A549 (cell line): ENCODE measurements around the gene POLR2I. TPM values are rescaled to one million over a fixed set of nuclear protein-coding genes. Genes with fewer than 3 reads are reported as not detected.

Experiments used
- ATAC-seq, 2 experiments: fragments of 200-7000 bp in 1 of 2; fragments of >200 bp in 1 of 2; cut with Nextera tagmentation in 1 of 2; cut with Tn5 transposase in 1 of 2; 3 replicates each; pipeline versions ENCODE4 v1.8.0 to v1.9.1; 2018 to 2020; ENCODE audit warnings: mild to moderate bottlenecking in 1 of 2, moderate library complexity in 1 of 2
- CTCF ChIA-PET: fragments of 300-600 bp; sonication (Branson Sonifier 250); formaldehyde crosslinking; extraction: SDS; loops from one replicate; lab custom pipeline; 2021; ENCODE audit warnings: antibody characterized with exemption, inconsistent platforms; lab: Yijun Ruan, JAX
- POLR2A ChIA-PET: fragments of 350-600 bp; formaldehyde crosslinking; extraction: SDS; loops from one replicate; lab custom pipeline; 2021; ENCODE audit warnings: antibody characterized with exemption, inconsistent platforms; lab: Yijun Ruan, JAX
- DNase-seq, 2 experiments: peaks; one replicate each; pipeline versions ENCODE4 v3.0.0 to v3.0.0-alpha.2; 2011 to 2016; ENCODE audit warnings: low read depth in 1 of 2, low spot score in 1 of 2
- FAIRE-seq: peaks from 2 replicates; lab custom pipeline; 2011; peaks lifted over from hg19 to GRCh38; lab: Jason Lieb, UNC
- H3K27ac ChIP-seq, 2 experiments: fragments of >200 bp; sonication (Bioruptor Twin); formaldehyde crosslinking; 3 replicates each; pipeline ENCODE4 v1.5.1; 2016 to 2017
- H3K4me1 ChIP-seq: fragments of >200 bp; sonication (Bioruptor Twin); formaldehyde crosslinking; 3 replicates; pipeline ENCODE4 v1.6.1; 2016
- H3K4me2 ChIP-seq: fragments of >200 bp; sonication (Bioruptor Twin); formaldehyde crosslinking; 3 replicates; pipeline ENCODE4 v1.6.1; 2016
- H3K4me3 ChIP-seq: fragments of >200 bp; sonication (Bioruptor Twin); formaldehyde crosslinking; 3 replicates; pipeline ENCODE4 v1.5.1; 2016
- H3K9me3 ChIP-seq: fragments of >200 bp; sonication (Bioruptor Twin); formaldehyde crosslinking; 3 replicates; pipeline ENCODE4 v1.6.1; 2016
- CBX2 ChIP-seq: fragments of 200-600 bp; sonication (generic); IDR thresholded peaks from 2 replicates; pipeline ENCODE4 v1.6.1; 2016; ENCODE audit warnings: low read depth, mild to moderate bottlenecking, borderline replicate concordance
- CBX8 ChIP-seq: fragments of 200-600 bp; sonication (generic); IDR thresholded peaks from 2 replicates; pipeline ENCODE4 v1.6.1; 2016
- CEBPB ChIP-seq, 2 experiments: fragments of >200 bp in 1 of 2; sonication (Bioruptor Twin) in 1 of 2; formaldehyde crosslinking in 1 of 2; IDR thresholded peaks; 2 replicates each; pipeline ENCODE4 v1.6.1; 2012 to 2016
- EHMT2 ChIP-seq: fragments of 200-600 bp; sonication (generic); IDR thresholded peaks from 2 replicates; pipeline ENCODE4 v1.6.1; 2016; ENCODE audit warnings: antibody characterized with exemption, low read depth, mild to moderate bottlenecking, moderate library complexity
- ESRRA ChIP-seq: fragments of 150-350 bp; IDR thresholded peaks from 2 replicates; pipeline ENCODE4 v1.6.1; 2014; ENCODE audit warnings: mild to moderate bottlenecking, low read length, borderline replicate concordance
- FOSL2 ChIP-seq, 2 experiments: fragments of 450-650 bp in 1 of 2; fragments of >200 bp in 1 of 2; sonication (Bioruptor Twin) in 1 of 2; formaldehyde crosslinking; IDR thresholded peaks; 2 replicates each; pipeline versions ENCODE4 v1.5.0 to v1.6.1; 2016 to 2020; ENCODE audit warnings: mild to moderate bottlenecking in 1 of 2, moderate library complexity in 1 of 2
- FOXS1 ChIP-seq: fragments of 250-450 bp; sonication (Bioruptor Pico); IDR thresholded peaks from 2 replicates; pipeline ENCODE4 v1.5.0; 2020; ENCODE audit warnings: mild to moderate bottlenecking, moderate library complexity
- HEYL ChIP-seq: fragments of 250-450 bp; sonication (Bioruptor Pico); IDR thresholded peaks from 2 replicates; pipeline ENCODE4 v1.8.0; 2021; ENCODE audit warnings: mild to moderate bottlenecking, moderate library complexity
- HOXA7 ChIP-seq: fragments of 250-450 bp; sonication (Bioruptor Pico); IDR thresholded peaks from 2 replicates; pipeline ENCODE4 v1.5.0; 2020; ENCODE audit warnings: mild to moderate bottlenecking, moderate library complexity
- JUN ChIP-seq, 2 experiments: fragments of >200 bp; sonication (Bioruptor Twin); formaldehyde crosslinking; IDR thresholded peaks; 2 replicates in 1 of 2; 3 replicates in 1 of 2; pipeline ENCODE4 v1.6.1; 2016 to 2017
- MAZ ChIP-seq: fragments of 150-350 bp; IDR thresholded peaks from 2 replicates; pipeline ENCODE4 v1.6.1; 2014; ENCODE audit warnings: antibody characterized with exemption, low read depth, low read length, borderline replicate concordance
- PHF8 ChIP-seq: fragments of 200-600 bp; sonication (generic); IDR thresholded peaks from 2 replicates; pipeline ENCODE4 v1.6.1; 2016; ENCODE audit warnings: low read depth, mild to moderate bottlenecking, antibody characterized with exemption, moderate library complexity, borderline replicate concordance
- POLR2A ChIP-seq: IDR thresholded peaks from 2 replicates; pipeline ENCODE4 v1.6.1; 2012; ENCODE audit warnings: mild to moderate bottlenecking, low read length
- POLR2AphosphoS2 ChIP-seq: conservative IDR thresholded peaks from 2 replicates; pipeline ENCODE4 v1.6.1; 2012; ENCODE audit warnings: low read length, improper control_type of control experiment, inconsistent platforms
- RAD21 ChIP-seq, 2 experiments: fragments of >200 bp in 1 of 2; sonication (Bioruptor Twin) in 1 of 2; formaldehyde crosslinking in 1 of 2; IDR thresholded peaks in 1 of 2; conservative IDR thresholded peaks in 1 of 2; 2 replicates in 1 of 2; 3 replicates in 1 of 2; pipeline ENCODE4 v1.6.1; 2012 to 2018; ENCODE audit warnings: inconsistent platforms in 1 of 2
- SMC3 ChIP-seq: fragments of >200 bp; sonication (Bioruptor Twin); formaldehyde crosslinking; IDR thresholded peaks from 3 replicates; pipeline ENCODE4 v1.6.1; 2018; ENCODE audit warnings: inconsistent platforms
- USF2 ChIP-seq: fragments of 450-650 bp; IDR thresholded peaks from 2 replicates; pipeline ENCODE4 v1.6.1; 2014; ENCODE audit warnings: antibody characterized with exemption
- ZC3H11A ChIP-seq: fragments of 450-650 bp; IDR thresholded peaks from 2 replicates; pipeline ENCODE4 v1.6.1; 2014; ENCODE audit warnings: antibody characterized with exemption, mild to moderate bottlenecking
- ZFP36 ChIP-seq: fragments of 450-650 bp; IDR thresholded peaks from 2 replicates; pipeline ENCODE4 v1.6.1; 2014; ENCODE audit warnings: borderline replicate concordance; ENCODE audit not compliant: partially characterized antibody
- WGBS: methylation state at CpG from one replicate; pipeline ENCODE4 v1.1.6; 2017; ENCODE audit errors: missing lambda C conversion rate; 5-methylcytosine and 5-hydroxymethylcytosine counted together
- polyA plus RNA-seq, 4 experiments: library from polyadenylated mRNA; depleted of rRNA in 3 of 4; stranded (reverse); fragments of >200 nt; fragmentation: RNase III in 1 of 4; extraction: RNeasy Plus Mini Kit Qiagen cat#74134 plus additional on column Dnase treatment in 1 of 4; gene quantifications; 2 replicates in 3 of 4; 3 replicates in 1 of 4; pipeline ENCODE4 v1.2.3, GENCODE V29; 2011 to 2017
- TF ChIP-seq, protein P1 (sequence below): fragments of >200 bp; sonication (Bioruptor Twin); formaldehyde crosslinking; IDR thresholded peaks from 3 replicates; pipeline ENCODE4 v1.5.1; 2016
- TF ChIP-seq, protein P2 (sequence below): fragments of 200-600 bp; sonication (generic); IDR thresholded peaks from 2 replicates; pipeline ENCODE4 v1.6.1; 2016; ENCODE audit warnings: antibody characterized with exemption, mild to moderate bottlenecking, moderate library complexity
- TF ChIP-seq, protein P3 (sequence below): fragments of 250-450 bp; sonication (Bioruptor Pico); IDR thresholded peaks from 2 replicates; pipeline ENCODE4 v1.5.0; 2021; ENCODE audit warnings: mild to moderate bottlenecking, moderate library complexity, borderline replicate concordance
- TF ChIP-seq, protein P4 (sequence below): fragments of 250-450 bp; sonication (Bioruptor Pico); IDR thresholded peaks from 2 replicates; pipeline ENCODE4 v1.5.0; 2020; ENCODE audit warnings: low read depth, mild to moderate bottlenecking, moderate library complexity

The POLR2I gene
- polyA plus RNA-seq, 2 of the 4 experiments (the other 2 are of a cell fraction), result 123 to 277 TPM

DNA sequence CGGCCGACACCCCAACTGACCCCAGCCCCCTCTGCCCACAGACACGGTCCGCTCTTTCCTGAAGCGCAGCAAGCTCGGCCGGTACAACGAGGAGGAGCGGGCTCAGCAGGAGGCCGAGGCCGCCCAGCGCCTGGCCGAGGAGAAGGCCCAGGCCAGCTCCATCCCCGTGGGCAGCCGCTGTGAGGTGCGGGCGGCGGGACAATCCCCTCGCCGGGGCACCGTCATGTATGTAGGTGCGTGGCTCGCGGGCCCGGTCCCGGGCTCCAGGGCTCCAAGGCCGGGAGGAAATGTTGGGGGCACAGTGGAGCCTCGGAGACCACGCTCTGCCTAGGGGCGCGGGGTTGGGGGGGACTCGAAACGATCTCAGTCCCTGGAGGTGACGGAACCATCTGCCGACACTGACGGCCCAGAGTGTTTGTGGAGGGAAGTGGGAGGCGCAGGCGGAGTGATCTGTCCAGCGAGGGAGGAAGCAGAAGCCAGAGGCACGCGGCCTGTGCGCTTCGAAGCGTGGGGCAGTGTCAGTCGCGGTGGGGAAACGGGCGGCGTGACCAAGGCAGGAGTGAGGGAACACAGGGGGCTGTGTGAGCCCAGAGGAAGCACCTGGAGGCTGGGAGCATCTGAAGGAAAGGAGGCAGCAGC lies 6.9 kb upstream of the POLR2I start (continued):
- TF ChIP-seq USF2 (no peak), FOXS1 (CRISPR knock-in tag) (no peak), SMC3 (no peak)

DNA sequence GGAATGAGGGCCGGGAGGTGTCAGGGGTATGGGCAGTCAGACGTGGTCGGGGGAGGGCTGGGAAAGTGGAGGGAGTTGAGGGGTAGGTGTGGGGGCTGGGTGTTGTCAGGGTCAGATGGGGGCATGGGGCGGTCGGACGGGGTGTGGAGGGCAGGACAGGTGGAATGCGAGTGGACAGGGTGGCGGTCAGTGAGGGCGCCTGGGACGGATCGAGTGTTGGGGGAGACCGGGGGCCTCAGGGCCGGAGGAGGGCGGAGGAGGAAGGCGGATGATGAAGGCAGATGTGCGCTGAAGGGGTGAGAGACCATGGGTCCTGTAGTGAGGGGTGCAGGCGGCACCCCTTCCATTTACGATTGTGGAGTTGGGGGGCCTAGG lies 6.3 kb upstream of the POLR2I start:
- TF ChIP-seq JUN (IDR thresholded peaks at IDR 0.05) (no peak), PHF8 (no peak), CBX8 (no peak), HEYL (no peak), ZFP36 (no peak), HOXA7 (CRISPR knock-in tag) (no peak), CBX2 (no peak), MAZ (no peak), FOSL2 (IDR thresholded peaks at IDR 0.05) (no peak), FOSL2 (CRISPR knock-in tag; IDR thresholded peaks at IDR 0.05) (no peak), RAD21 (conservative IDR thresholded peaks at IDR 0.05 in 1 of 2, IDR thresholded peaks at IDR 0.05 in 1 of 2) (no peak), ZC3H11A (no peak), ESRRA (no peak), POLR2A (no peak), EHMT2 (no peak), POLR2AphosphoS2 (no peak), CEBPB (IDR thresholded peaks at IDR 0.05) (no peak)
- TF ChIP-seq, protein P1, sequence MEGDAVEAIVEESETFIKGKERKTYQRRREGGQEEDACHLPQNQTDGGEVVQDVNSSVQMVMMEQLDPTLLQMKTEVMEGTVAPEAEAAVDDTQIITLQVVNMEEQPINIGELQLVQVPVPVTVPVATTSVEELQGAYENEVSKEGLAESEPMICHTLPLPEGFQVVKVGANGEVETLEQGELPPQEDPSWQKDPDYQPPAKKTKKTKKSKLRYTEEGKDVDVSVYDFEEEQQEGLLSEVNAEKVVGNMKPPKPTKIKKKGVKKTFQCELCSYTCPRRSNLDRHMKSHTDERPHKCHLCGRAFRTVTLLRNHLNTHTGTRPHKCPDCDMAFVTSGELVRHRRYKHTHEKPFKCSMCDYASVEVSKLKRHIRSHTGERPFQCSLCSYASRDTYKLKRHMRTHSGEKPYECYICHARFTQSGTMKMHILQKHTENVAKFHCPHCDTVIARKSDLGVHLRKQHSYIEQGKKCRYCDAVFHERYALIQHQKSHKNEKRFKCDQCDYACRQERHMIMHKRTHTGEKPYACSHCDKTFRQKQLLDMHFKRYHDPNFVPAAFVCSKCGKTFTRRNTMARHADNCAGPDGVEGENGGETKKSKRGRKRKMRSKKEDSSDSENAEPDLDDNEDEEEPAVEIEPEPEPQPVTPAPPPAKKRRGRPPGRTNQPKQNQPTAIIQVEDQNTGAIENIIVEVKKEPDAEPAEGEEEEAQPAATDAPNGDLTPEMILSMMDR, result no peak
- TF ChIP-seq, protein P2, sequence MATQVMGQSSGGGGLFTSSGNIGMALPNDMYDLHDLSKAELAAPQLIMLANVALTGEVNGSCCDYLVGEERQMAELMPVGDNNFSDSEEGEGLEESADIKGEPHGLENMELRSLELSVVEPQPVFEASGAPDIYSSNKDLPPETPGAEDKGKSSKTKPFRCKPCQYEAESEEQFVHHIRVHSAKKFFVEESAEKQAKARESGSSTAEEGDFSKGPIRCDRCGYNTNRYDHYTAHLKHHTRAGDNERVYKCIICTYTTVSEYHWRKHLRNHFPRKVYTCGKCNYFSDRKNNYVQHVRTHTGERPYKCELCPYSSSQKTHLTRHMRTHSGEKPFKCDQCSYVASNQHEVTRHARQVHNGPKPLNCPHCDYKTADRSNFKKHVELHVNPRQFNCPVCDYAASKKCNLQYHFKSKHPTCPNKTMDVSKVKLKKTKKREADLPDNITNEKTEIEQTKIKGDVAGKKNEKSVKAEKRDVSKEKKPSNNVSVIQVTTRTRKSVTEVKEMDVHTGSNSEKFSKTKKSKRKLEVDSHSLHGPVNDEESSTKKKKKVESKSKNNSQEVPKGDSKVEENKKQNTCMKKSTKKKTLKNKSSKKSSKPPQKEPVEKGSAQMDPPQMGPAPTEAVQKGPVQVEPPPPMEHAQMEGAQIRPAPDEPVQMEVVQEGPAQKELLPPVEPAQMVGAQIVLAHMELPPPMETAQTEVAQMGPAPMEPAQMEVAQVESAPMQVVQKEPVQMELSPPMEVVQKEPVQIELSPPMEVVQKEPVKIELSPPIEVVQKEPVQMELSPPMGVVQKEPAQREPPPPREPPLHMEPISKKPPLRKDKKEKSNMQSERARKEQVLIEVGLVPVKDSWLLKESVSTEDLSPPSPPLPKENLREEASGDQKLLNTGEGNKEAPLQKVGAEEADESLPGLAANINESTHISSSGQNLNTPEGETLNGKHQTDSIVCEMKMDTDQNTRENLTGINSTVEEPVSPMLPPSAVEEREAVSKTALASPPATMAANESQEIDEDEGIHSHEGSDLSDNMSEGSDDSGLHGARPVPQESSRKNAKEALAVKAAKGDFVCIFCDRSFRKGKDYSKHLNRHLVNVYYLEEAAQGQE, result no peak
- TF ChIP-seq, protein P3, sequence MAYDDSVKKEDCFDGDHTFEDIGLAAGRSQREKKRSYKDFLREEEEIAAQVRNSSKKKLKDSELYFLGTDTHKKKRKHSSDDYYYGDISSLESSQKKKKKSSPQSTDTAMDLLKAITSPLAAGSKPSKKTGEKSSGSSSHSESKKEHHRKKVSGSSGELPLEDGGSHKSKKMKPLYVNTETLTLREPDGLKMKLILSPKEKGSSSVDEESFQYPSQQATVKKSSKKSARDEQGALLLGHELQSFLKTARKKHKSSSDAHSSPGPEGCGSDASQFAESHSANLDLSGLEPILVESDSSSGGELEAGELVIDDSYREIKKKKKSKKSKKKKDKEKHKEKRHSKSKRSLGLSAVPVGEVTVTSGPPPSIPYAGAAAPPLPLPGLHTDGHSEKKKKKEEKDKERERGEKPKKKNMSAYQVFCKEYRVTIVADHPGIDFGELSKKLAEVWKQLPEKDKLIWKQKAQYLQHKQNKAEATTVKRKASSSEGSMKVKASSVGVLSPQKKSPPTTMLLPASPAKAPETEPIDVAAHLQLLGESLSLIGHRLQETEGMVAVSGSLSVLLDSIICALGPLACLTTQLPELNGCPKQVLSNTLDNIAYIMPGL (CRISPR knock-in tag), result no peak
- TF ChIP-seq, protein P4, sequence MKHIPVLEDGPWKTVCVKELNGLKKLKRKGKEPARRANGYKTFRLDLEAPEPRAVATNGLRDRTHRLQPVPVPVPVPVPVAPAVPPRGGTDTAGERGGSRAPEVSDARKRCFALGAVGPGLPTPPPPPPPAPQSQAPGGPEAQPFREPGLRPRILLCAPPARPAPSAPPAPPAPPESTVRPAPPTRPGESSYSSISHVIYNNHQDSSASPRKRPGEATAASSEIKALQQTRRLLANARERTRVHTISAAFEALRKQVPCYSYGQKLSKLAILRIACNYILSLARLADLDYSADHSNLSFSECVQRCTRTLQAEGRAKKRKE, result no peak
- Histone ChIP-seq H3K4me3 (no peak overlapping the region), H3K4me1 (peaks cover 16% of the 10 kb centered on the region), H3K27ac (no peak overlapping the region), H3K4me2 (no peak overlapping the region), H3K9me3 (no peaks in the 10 kb centered on the region)
- DNase-seq (no peak), FAIRE-seq (no peak), ATAC-seq (no peak)
- POLR2A ChIA-PET, result no interaction called here
- CTCF ChIA-PET, result interaction anchor here (1.0 to 1.9 kb wide), 4 partner anchors 17 to 61 kb away, joined by 3 to 9 read pairs (median 6); no protein-coding TSS in a partner anchor
- 95% methylated on average over 17 of the region's 18 CpGs for WGBS
